Measurements from ENCODE around the gene ZBTB7C. TPM values are rescaled to one million over a fixed set of nuclear protein-coding genes. Genes with fewer than 3 reads are reported as not detected.

The ZBTB7C gene
- total RNA-seq, 1 donor from 2014 or later, result 0.67 TPM

- Mint-ChIP-seq H3K4me3 (ENCODE audit: unreplicated experiment) (no peak overlapping the region), H3K27ac (ENCODE audit: unreplicated experiment) (no peak overlapping the region), H3K36me3 (ENCODE audit: low read depth, unreplicated experiment) (no peaks in the 10 kb centered on the region), H3K27me3 (ENCODE audit: unreplicated experiment) (no peaks in the 10 kb centered on the region), H3K4me1 (ENCODE audit: unreplicated experiment) (peaks cover 19% of the 10 kb centered on the region), H3K9me3 (ENCODE audit: unreplicated experiment) (no peaks in the 10 kb centered on the region)
- no peak for TF ChIP-seq CTCF (IDR thresholded peaks at IDR 0.05; ENCODE audit: unreplicated experiment)
- DNase-seq (ENCODE audit: low spot score), result no peak
Observed at GRCh38 chr18:48078448-48078847, 330.7 kb downstream of the ZBTB7C start.

GRCh38 chr18:48077291-48077690 lies 331.9 kb downstream of the ZBTB7C start:
- H3K4me1 Mint-ChIP-seq (ENCODE audit: unreplicated experiment), result peaks cover 29% of the 10 kb centered on the region
- no peaks in the 10 kb centered on the region for H3K36me3 Mint-ChIP-seq (ENCODE audit: low read depth, unreplicated experiment)
- H3K4me3 Mint-ChIP-seq (ENCODE audit: unreplicated experiment), result no peak overlapping the region
- TF ChIP-seq CTCF (IDR thresholded peaks at IDR 0.05; ENCODE audit: unreplicated experiment), result no peak
- no peaks in the 10 kb centered on the region for H3K9me3 Mint-ChIP-seq (ENCODE audit: unreplicated experiment)
- H3K27me3 Mint-ChIP-seq (ENCODE audit: unreplicated experiment), result no peaks in the 10 kb centered on the region
- H3K27ac Mint-ChIP-seq (ENCODE audit: unreplicated experiment), result no peak overlapping the region
- no peak for DNase-seq (ENCODE audit: low spot score)

GRCh38 chr18:48076461-48076860 lies 332.7 kb downstream of the ZBTB7C start:
- no peak overlapping the region for H3K4me3 Mint-ChIP-seq (ENCODE audit: unreplicated experiment)
- peaks cover 35% of the 10 kb centered on the region for H3K4me1 Mint-ChIP-seq (ENCODE audit: unreplicated experiment)
- H3K9me3 Mint-ChIP-seq (ENCODE audit: unreplicated experiment), result no peaks in the 10 kb centered on the region
- H3K27me3 Mint-ChIP-seq (ENCODE audit: unreplicated experiment), result no peaks in the 10 kb centered on the region
- TF ChIP-seq CTCF (IDR thresholded peaks at IDR 0.05; ENCODE audit: unreplicated experiment), result no peak
- no peak for DNase-seq (ENCODE audit: low spot score)
- H3K27ac Mint-ChIP-seq (ENCODE audit: unreplicated experiment), result no peak overlapping the region
- no peaks in the 10 kb centered on the region for H3K36me3 Mint-ChIP-seq (ENCODE audit: low read depth, unreplicated experiment)

GRCh38 chr18:48075707-48076093 lies 333.5 kb downstream of the ZBTB7C start:
- TF ChIP-seq CTCF (IDR thresholded peaks at IDR 0.05; ENCODE audit: unreplicated experiment), result no peak
- peaks cover 40% of the 10 kb centered on the region for H3K4me1 Mint-ChIP-seq (ENCODE audit: unreplicated experiment)
- no peak for DNase-seq (ENCODE audit: low spot score)
- no peaks in the 10 kb centered on the region for H3K9me3 Mint-ChIP-seq (ENCODE audit: unreplicated experiment)
- H3K27me3 Mint-ChIP-seq (ENCODE audit: unreplicated experiment), result peaks cover 1% of the 10 kb centered on the region
- H3K36me3 Mint-ChIP-seq (ENCODE audit: low read depth, unreplicated experiment), result no peaks in the 10 kb centered on the region
- no peak overlapping the region for H3K27ac Mint-ChIP-seq (ENCODE audit: unreplicated experiment)
- H3K4me3 Mint-ChIP-seq (ENCODE audit: unreplicated experiment), result no peak overlapping the region

- TF ChIP-seq CTCF (IDR thresholded peaks at IDR 0.05; ENCODE audit: unreplicated experiment), result no peak
- H3K36me3 Mint-ChIP-seq (ENCODE audit: low read depth, unreplicated experiment), result no peaks in the 10 kb centered on the region
- H3K4me3 Mint-ChIP-seq (ENCODE audit: unreplicated experiment), result no peak overlapping the region
- H3K4me1 Mint-ChIP-seq (ENCODE audit: unreplicated experiment), result peaks cover 40% of the 10 kb centered on the region
- no peaks in the 10 kb centered on the region for H3K9me3 Mint-ChIP-seq (ENCODE audit: unreplicated experiment)
- no peak for DNase-seq (ENCODE audit: low spot score)
- peaks cover 1% of the 10 kb centered on the region for H3K27me3 Mint-ChIP-seq (ENCODE audit: unreplicated experiment)
- H3K27ac Mint-ChIP-seq (ENCODE audit: unreplicated experiment), result no peak overlapping the region
Observed at GRCh38 chr18:48074929-48075706, 334.1 kb downstream of the ZBTB7C start.

Measured in endothelial cell (in vitro differentiated cells).